H1 (cell line): Measurements from ENCODE around the gene QPCTL. TPM values are rescaled to one million over a fixed set of nuclear protein-coding genes. Genes with fewer than 3 reads are reported as not detected.
A peak's percentile ranks its signal among the peaks of the same experiment; 100 is the strongest.

ENCODE experiments used
- ASH2L ChIP-seq: fragments of 200-600, 300-600 bp; sonication (generic); IDR thresholded peaks from one replicate; pipeline ENCODE4 v1.7.1; 2017; ENCODE audit warnings: low read length
- CBX8 ChIP-seq: fragments of 300-800, 300-1000 bp; sonication (generic); IDR thresholded peaks from 2 replicates; pipeline ENCODE4 v1.7.1; 2016; ENCODE audit warnings: low read depth, low read length, borderline replicate concordance
- CTBP2 ChIP-seq: IDR thresholded peaks from 2 replicates; pipeline ENCODE4 v1.7.0; 2011; ENCODE audit warnings: borderline replicate concordance, mild to moderate bottlenecking, moderate library complexity, mixed read lengths, low read length; ENCODE audit not compliant: insufficient read depth, insufficient read length
- EGR1 ChIP-seq: IDR thresholded peaks from 2 replicates; pipeline ENCODE4 v1.6.1; 2011; ENCODE audit warnings: low read depth, low read length, borderline replicate concordance
- FOSL1 ChIP-seq: IDR thresholded peaks from 2 replicates; pipeline ENCODE4 v1.6.1; 2011; ENCODE audit warnings: mild to moderate bottlenecking, low read depth, low read length, moderate library complexity; ENCODE audit not compliant: insufficient read depth
- GABPA ChIP-seq: IDR thresholded peaks from 2 replicates; pipeline ENCODE4 v1.6.1; 2011; ENCODE audit warnings: mild to moderate bottlenecking, low read length, moderate library complexity, borderline replicate concordance; ENCODE audit not compliant: insufficient read depth
- GTF2F1 ChIP-seq: IDR thresholded peaks from 2 replicates; pipeline ENCODE4 v1.6.1; 2012; ENCODE audit warnings: low read depth, low read length, improper control_type of control experiment, borderline replicate concordance
- KDM1A ChIP-seq: fragments of 200-600, 300-600 bp; sonication (generic); IDR thresholded peaks from 2 replicates; pipeline ENCODE4 v1.7.1; 2016; ENCODE audit warnings: mild to moderate bottlenecking, low read length, borderline replicate concordance
- PHF8 ChIP-seq: fragments of 200-600 bp; sonication (generic); conservative IDR thresholded peaks from 2 replicates; pipeline ENCODE4 v1.7.1; 2012; ENCODE audit warnings: low read depth, mild to moderate bottlenecking, inconsistent platforms, low read length, moderate library complexity
- POLR2A ChIP-seq, 2 experiments: IDR thresholded peaks; 1 replicate in 1 of 2; 2 replicates in 1 of 2; pipeline ENCODE4 v1.6.1; 2011; ENCODE audit warnings: low read depth in 2 of 2, low read length in 2 of 2, mild to moderate bottlenecking in 2 of 2; ENCODE audit errors: control extremely low read depth in 1 of 2
- RAD21 ChIP-seq, 2 experiments: IDR thresholded peaks in 1 of 2; conservative IDR thresholded peaks in 1 of 2; 2 replicates each; pipeline ENCODE4 v1.6.1; 2011; ENCODE audit warnings: low read depth in 2 of 2, low read length in 2 of 2, improper control_type of control experiment in 1 of 2, inconsistent platforms in 1 of 2, mild to moderate bottlenecking in 1 of 2, moderate library complexity in 1 of 2
- RBBP5 ChIP-seq: IDR thresholded peaks from 2 replicates; pipeline ENCODE4 v1.7.1; 2012; ENCODE audit warnings: low read depth, mild to moderate bottlenecking, inconsistent platforms, low read length, moderate library complexity, borderline replicate concordance
- RXRA ChIP-seq: IDR thresholded peaks from 2 replicates; pipeline ENCODE4 v1.6.1; 2011; ENCODE audit warnings: low read depth, mild to moderate bottlenecking, low read length, moderate library complexity; ENCODE audit not compliant: insufficient read depth
- SAP30 ChIP-seq: fragments of 300-600 bp; sonication (generic); IDR thresholded peaks from 2 replicates; pipeline ENCODE4 v1.7.1; 2012; ENCODE audit warnings: low read length, moderate library complexity, mild to moderate bottlenecking, inconsistent platforms; ENCODE audit not compliant: insufficient read depth, insufficient replicate concordance
- SIN3A ChIP-seq, 2 experiments: IDR thresholded peaks in 1 of 2; conservative IDR thresholded peaks in 1 of 2; 2 replicates each; pipeline ENCODE4 v1.6.1; 2011 to 2012; ENCODE audit warnings: low read length in 2 of 2, improper control_type of control experiment in 1 of 2, low read depth in 1 of 2, mild to moderate bottlenecking in 1 of 2
- SP2 ChIP-seq: IDR thresholded peaks from 2 replicates; pipeline ENCODE4 v1.6.1; 2012; ENCODE audit warnings: mild to moderate bottlenecking, low read length, inconsistent platforms
- TAF7 ChIP-seq: optimal IDR thresholded peaks from 2 replicates; pipeline ENCODE3; 2011; ENCODE audit warnings: low read depth, mild to moderate bottlenecking, inconsistent platforms, low read length, moderate library complexity, borderline replicate concordance
- polyA plus RNA-seq, 7 experiments: library from polyadenylated mRNA; depleted of rRNA in 3 of 7; stranded (reverse) in 5 of 7; unstranded in 2 of 7; fragments of >200 nt in 5 of 7; fragments of 200-250 nt in 2 of 7; gene quantifications; 1 replicate in 5 of 7; 2 replicates in 1 of 7; 4 replicates in 1 of 7; pipeline versions ENCODE4 v1.2.1 to v1.2.3, GENCODE V29; 2011 to 2013; ENCODE audit warnings: missing spikeins in 2 of 7, mixed read lengths in 2 of 7
- total RNA-seq: library from RNA; stranded (reverse); fragmentation: NEBNext Ultra II Directional; extraction: Animal tissue kit (Norgen Biotek cat#: 25700); gene quantifications from 2 replicates; pipeline ENCODE4 v1.2.1, GENCODE V29; 2021
- TF ChIP-seq, protein P1 (sequence below): IDR thresholded peaks from 2 replicates; pipeline ENCODE4 v1.6.1; 2012; ENCODE audit warnings: inconsistent platforms

QPCTL gene
- total and polyA plus RNA-seq, 2 of the 8 experiments (the other 6 are each of a cell fraction or from before 2014, with no cell fraction given), result 25.2 to 35.3 TPM

DNA sequence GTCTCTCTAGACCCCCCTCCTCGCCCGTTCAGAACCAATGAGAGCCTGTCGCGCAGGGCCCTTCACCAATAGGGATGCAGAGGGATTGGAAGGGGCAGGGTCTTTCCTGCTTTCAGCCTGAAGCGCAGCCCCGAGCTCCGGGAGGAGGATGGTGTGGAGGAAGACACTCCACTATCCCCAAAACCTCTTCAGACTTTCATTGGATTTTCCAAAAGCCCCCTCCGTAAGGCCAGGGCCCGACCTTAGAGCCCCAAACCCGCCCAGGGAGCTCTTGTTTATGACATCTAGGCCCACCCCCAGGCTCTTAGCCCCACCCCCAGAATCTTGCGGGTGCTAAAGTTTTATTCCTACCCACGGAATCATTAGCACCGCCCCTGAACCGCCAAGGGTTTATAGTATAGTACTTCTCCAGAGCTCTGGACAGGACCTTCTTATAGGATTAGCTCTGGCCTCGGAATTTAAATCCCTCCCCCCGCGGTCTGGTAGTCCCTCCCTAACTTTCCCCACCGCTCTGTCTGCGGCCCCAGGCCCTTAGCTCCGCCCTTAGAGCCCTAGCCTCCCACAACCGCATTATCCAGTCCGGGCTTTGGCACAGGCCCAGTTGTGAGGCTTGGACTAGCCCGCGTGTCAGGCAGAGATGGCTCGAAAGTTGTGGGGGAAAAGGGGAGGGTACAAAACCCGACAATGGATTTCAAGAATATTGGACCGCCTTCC lies 46.7 kb upstream of the QPCTL start (continued):
- peak; percentile 100 for TF ChIP-seq KDM1A
- TF ChIP-seq GABPA, result 0 out of 2 replicates have a peak, but pooled peaks have one; percentile 52
- TF ChIP-seq RBBP5, result no peak
- TF ChIP-seq ASH2L, result no peak
- TF ChIP-seq GTF2F1, result no peak
- peak; percentile 59 for TF ChIP-seq CTBP2
- 0 out of 2 replicates have a peak, but pooled peaks have one; percentile 21 for TF ChIP-seq PHF8
- TF ChIP-seq SP2, result peak; percentile 56; the same call in 1 of the 2 replicates
- no peak for TF ChIP-seq TAF7
- TF ChIP-seq RXRA, result no peak
- TF ChIP-seq POLR2A (IDR thresholded peaks at IDR 0.05; ENCODE audit: control extremely low read depth in 1 of 2, low read depth in 2 of 2, low read length in 2 of 2), result no peak
- peak; percentile 1 to 71; a peak in 1 of 4 replicates for TF ChIP-seq SIN3A (conservative IDR thresholded peaks at IDR 0.05 in 1 of 2, IDR thresholded peaks at IDR 0.05 in 1 of 2; ENCODE audit: low read depth in 1 of 2, low read length in 2 of 2)
- TF ChIP-seq, protein P1, sequence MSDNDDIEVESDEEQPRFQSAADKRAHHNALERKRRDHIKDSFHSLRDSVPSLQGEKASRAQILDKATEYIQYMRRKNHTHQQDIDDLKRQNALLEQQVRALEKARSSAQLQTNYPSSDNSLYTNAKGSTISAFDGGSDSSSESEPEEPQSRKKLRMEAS, result peak; percentile 88
- no peak for TF ChIP-seq CBX8
- no peak for TF ChIP-seq SAP30
- peak; percentile 92 for TF ChIP-seq EGR1
- TF ChIP-seq RAD21 (IDR thresholded peaks at IDR 0.05 in 1 of 2, conservative IDR thresholded peaks at IDR 0.05 in 1 of 2; ENCODE audit: low read depth in 2 of 2, low read length in 2 of 2), result peak; percentile 24; a peak in 2 of 4 replicates
- TF ChIP-seq FOSL1, result no peak
